Metanephros (tissue), 1 donor: ENCODE data around the gene NHLH2. TPM values are rescaled to one million over a fixed set of nuclear protein-coding genes. Genes with fewer than 3 reads are reported as not detected.

Experiments
- total RNA-seq: library from RNA; depleted of rRNA; stranded (reverse); fragments of >200 nt; gene quantifications from one replicate; pipeline ENCODE4 v1.2.3, GENCODE V29; 2014

The NHLH2 gene
- not detected for total RNA-seq

DNA sequence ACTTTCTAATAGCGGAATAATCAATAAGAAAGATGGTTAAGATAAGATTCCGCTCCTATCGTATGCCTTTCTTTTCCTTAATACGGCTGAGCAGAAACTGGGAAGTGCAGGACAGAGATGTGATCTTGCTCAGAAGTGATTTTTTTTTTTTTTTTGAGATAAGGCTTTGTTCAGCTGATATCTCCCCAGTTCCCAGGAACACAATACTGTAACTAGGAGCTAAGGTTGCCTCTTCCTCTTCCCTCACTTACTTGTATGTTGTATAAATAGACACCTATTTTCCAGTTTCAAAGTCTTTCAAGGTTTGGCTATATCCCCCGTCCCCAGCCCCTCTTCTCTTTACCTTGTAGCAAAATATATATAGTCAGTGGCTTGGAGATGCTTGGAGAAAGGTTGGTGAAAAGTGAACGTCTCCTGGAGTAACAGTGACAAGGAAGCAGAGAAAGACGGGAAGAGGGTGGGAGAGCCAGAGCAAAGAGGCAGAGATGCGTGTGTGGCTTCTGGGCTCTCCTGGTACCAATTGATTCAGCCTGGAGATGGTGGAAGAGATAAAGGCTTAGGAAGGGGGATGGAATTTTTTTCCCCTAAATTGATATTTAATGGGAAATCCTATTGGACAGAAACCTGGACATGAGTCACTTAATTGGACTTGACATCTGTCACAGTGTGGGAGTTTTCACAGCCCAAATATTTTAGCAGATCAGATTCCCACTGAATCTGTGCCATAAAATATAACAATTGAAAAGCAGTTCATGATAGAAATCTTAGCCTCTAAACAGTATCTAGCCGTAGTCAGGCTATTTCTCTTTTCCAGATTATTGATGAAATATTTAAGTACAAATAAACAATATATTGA lies at the start of gene NHLH2:
Gene NHLH2, minus strand, starts transcription at position 522 of the 856 bp plus-strand sequence. CDS start 2,754 bp downstream, outside the sequence.

Other genes starting within 250 kb of the NHLH2 start
- gene VANGL1, start 199.2 kb downstream of the NHLH2 start, total RNA-seq = 11.5 TPM
- 70.6 TPM for gene CASQ2, start 72.4 kb downstream of the NHLH2 start, total RNA-seq
- gene SLC22A15, start 135.4 kb upstream of the NHLH2 start, total RNA-seq = 8.5 TPM